K562 (cell line): ENCODE results near the gene ANKRD24. TPM values are rescaled to one million over a fixed set of nuclear protein-coding genes. Genes with fewer than 3 reads are reported as not detected.

Source experiments
- CBX1 ChIP-seq: sonication (generic); IDR thresholded peaks from 2 replicates; pipeline ENCODE4 v1.6.1; 2016; ENCODE audit warnings: antibody characterized with exemption, low read depth, mild to moderate bottlenecking
- CREB3 ChIP-seq: fragments of 450-650 bp; conservative IDR thresholded peaks from 2 replicates; pipeline ENCODE4 v1.6.1; 2016; ENCODE audit warnings: missing genetic modification characterization, low read depth, mild to moderate bottlenecking, missing compliant biosample characterization, moderate library complexity
- E2F8 ChIP-seq: fragments of 450-650 bp; IDR thresholded peaks from 2 replicates; pipeline ENCODE4 v1.7.1; 2018; ENCODE audit warnings: mild to moderate bottlenecking, low read depth; ENCODE audit not compliant: partially characterized antibody
- GTF2F1 ChIP-seq: IDR thresholded peaks from 2 replicates; pipeline ENCODE4 v1.6.1; 2011; ENCODE audit warnings: low read depth, low read length, improper control_type of control experiment
- JUN ChIP-seq, 2 experiments: sonication (generic) in 1 of 2; formaldehyde crosslinking in 1 of 2; IDR thresholded peaks; 2 replicates each; pipeline versions ENCODE4 v1.6.1 to v1.8.0; 2012 to 2022; ENCODE audit warnings: borderline replicate concordance in 2 of 2, mild to moderate bottlenecking in 2 of 2, improper control_type of control experiment in 1 of 2, low read depth in 1 of 2, low read length in 1 of 2, missing genetic modification reagents in 1 of 2
- MYNN ChIP-seq, 2 experiments: sonication (generic); formaldehyde crosslinking in 1 of 2; IDR thresholded peaks; 2 replicates each; pipeline versions ENCODE4 v1.5.0 to v1.6.1; 2016 to 2020; ENCODE audit warnings: antibody characterized with exemption in 1 of 2, missing genetic modification reagents in 1 of 2
- PHB ChIP-seq: fragments of 250-450 bp; sonication (Bioruptor Pico); IDR thresholded peaks from 2 replicates; pipeline ENCODE4 v1.5.0; 2021
- PRPF4 ChIP-seq: fragments of 200-400 bp; formaldehyde crosslinking; IDR thresholded peaks from one replicate; pipeline ENCODE4 v1.6.1; 2017; ENCODE audit warnings: low read length, low read depth, mild to moderate bottlenecking; ENCODE audit not compliant: insufficient read depth, poor library complexity, severe bottlenecking
- ZNF398 ChIP-seq: fragments of 250-450 bp; sonication (Bioruptor Pico); IDR thresholded peaks from 2 replicates; pipeline ENCODE4 v1.8.0; 2021; ENCODE audit warnings: moderate library complexity, mild to moderate bottlenecking, inconsistent platforms
- ZNF407 ChIP-seq: fragments of 450-650 bp; IDR thresholded peaks from 2 replicates; pipeline ENCODE4 v1.6.1; 2016; ENCODE audit warnings: low read depth
- ZNF511 ChIP-seq: sonication (generic); formaldehyde crosslinking; IDR thresholded peaks from 2 replicates; pipeline ENCODE4 v1.8.0; 2022; ENCODE audit warnings: mild to moderate bottlenecking, missing genetic modification reagents
- polyA plus RNA-seq, 8 experiments: library from polyadenylated mRNA; depleted of rRNA in 4 of 8; stranded (reverse) in 5 of 8; unstranded in 3 of 8; fragments of >200 nt; fragmentation: Nextera tagmentation in 2 of 8; fragmentation: Illumina TruSeq in 1 of 8; extraction: Ambion mirVana in 2 of 8; extraction: Trizol in 1 of 8; gene quantifications; 2 replicates each; pipeline versions ENCODE4 v1.2.1 to v1.2.3, GENCODE V29; 2011 to 2014; ENCODE audit warnings: inconsistent platforms in 1 of 8, missing spikeins in 1 of 8
- total RNA-seq, 7 experiments: library from RNA; depleted of rRNA in 6 of 7; stranded (reverse); fragments of >200 nt in 6 of 7; fragmentation: Illumina TruSeq in 2 of 7; extraction: Trizol in 2 of 7; gene quantifications; 2 replicates each; pipeline versions ENCODE4 v1.2.1 to v1.2.3, GENCODE V29; 2011 to 2021; ENCODE audit warnings: low replicate concordance in 1 of 7

ANKRD24 gene
- total and polyA plus RNA-seq, 9 of the 15 experiments (the other 6 are each of a cell fraction or from before 2014, with no cell fraction given), result 0.07 to 0.12 (median 0.09) TPM; not detected in 5

- TF ChIP-seq CBX1 (no peak), MYNN (IDR thresholded peaks at IDR 0.05) (0 out of 2 replicates have a peak, but pooled peaks have one; percentile 38), MYNN (CRISPR knock-in tag; IDR thresholded peaks at IDR 0.05) (no peak), JUN (IDR thresholded peaks at IDR 0.05; ENCODE audit: borderline replicate concordance, low read depth, low read length) (no peak), JUN (CRISPR knock-in tag; IDR thresholded peaks at IDR 0.05; ENCODE audit: borderline replicate concordance) (no peak), CREB3 (tag) (no peak), ZNF407 (no peak), ZNF511 (peak; percentile 96), ZNF398 (CRISPR knock-in tag) (no peak), PRPF4 (no peak), PHB (no peak), GTF2F1 (no peak), E2F8 (no peak)
These were observed 9.5 kb upstream of the ANKRD24 start (continued) for GRCh38 chr19:4172861-4173473.
